Measurements from ENCODE around the gene MATN1.

MATN1 gene

DNA sequence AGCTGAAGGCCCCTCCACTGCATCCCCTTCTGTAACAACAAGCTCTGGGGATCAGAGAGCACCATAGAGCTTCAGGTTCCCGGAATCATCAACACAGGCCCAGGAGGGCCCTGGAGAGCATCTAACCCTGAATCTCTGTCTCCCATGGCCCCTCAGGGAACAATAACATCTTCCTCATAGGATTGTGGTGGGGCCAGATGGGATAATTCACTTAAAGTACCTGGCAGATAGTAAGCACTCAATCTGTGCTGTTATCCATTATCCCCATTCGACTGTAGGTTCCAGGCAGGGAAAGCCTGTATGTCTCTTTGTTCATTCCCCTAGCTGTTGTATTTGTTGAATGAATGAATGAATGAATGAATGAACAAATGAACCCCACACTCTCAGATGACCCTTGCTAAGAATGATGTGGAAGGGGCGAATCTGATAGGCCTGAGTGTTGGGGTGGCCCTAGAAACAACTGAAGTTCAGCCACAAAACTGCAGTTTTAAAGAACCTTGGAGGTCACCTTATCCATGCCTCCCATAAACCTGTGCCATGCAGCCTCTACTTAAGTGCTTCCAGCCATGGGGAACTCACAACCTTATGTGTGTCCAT, 19.7 kb upstream of the MATN1 start:
- no peak for TF ChIP-seq CTCF (IDR thresholded peaks at IDR 0.05; ENCODE audit: borderline replicate concordance, insufficient read depth, low read depth, low read length)
- no peak overlapping the region for H3K4me3 ChIP-seq (ENCODE audit: low read depth, low read length)

DNA sequence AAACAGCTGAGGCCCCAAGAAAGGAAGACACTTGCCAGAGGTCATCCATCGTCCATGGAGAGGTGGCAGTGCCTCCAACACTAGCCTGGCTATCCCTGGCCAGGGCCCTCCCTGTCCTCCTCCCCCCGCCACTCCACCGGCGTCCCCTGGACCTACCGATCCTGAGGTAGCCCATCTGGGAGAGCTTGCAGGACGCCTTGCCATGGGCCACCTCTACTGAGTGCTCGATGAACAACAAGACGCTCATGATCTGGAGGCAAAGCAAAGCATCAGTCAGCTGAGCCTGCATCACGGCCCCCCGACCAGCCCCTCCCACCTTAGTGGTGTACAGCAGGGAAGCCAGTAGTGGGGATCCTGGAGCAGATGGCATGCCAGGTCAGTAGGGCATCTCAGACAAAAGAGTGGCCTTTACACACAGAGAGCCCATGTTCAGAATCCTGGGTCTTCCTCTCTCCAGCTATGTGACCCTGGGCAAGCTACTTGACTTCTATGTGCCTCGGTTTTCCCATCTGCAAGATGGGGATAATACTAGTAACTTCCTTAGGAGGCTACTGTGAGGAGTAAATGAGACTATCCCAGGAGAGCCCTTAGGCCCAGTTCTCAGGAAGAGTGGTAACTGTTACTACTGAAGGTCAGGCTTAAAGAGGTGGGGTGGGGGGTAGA, 19.0 kb upstream of the MATN1 start:
- no peak for TF ChIP-seq CTCF (IDR thresholded peaks at IDR 0.05; ENCODE audit: borderline replicate concordance, insufficient read depth, low read depth, low read length)
- H3K4me3 ChIP-seq (ENCODE audit: low read depth, low read length), result no peak overlapping the region

DNA sequence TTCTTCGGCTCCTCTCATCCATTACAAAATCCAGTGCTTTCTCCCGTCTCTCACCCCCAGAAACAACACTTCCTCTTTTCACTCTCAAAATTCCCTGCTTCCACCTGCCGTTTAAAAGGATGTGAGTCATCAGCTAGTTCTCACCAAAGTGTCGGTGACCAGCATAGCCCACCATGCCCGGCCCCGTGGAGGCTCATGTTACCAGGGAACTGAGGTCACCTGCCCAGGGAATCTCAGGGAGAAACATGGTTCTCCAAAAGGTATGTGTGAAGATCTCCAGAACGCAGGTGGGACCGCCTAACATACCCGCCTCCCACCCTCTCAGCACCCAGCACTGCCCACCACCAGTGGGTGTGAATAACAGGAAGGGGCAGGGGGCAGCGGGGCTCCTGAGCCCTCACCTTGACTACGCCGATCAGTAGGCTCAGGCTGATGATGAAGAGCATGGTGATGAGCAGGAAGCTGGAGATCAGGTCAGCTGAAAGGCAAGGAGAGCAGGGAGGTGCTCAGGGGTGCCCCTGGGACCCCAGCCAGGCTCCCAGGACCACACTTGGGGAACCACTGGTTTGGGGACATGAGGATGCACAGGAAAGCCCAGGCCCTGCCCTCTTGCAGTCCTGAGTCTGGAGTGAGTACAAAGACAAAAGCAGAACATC, 18.0 kb upstream of the MATN1 start:
- no peak overlapping the region for H3K4me3 ChIP-seq (ENCODE audit: low read depth, low read length)
- TF ChIP-seq CTCF (IDR thresholded peaks at IDR 0.05; ENCODE audit: borderline replicate concordance, insufficient read depth, low read depth, low read length), result no peak

- H3K4me3 ChIP-seq (ENCODE audit: low read depth, low read length), result no peak overlapping the region
- TF ChIP-seq CTCF (IDR thresholded peaks at IDR 0.05; ENCODE audit: borderline replicate concordance, insufficient read depth, low read depth, low read length), result no peak
These were observed 17.2 kb upstream of the MATN1 start for GRCh38 chr1:30740251-30741238.

GRCh38 chr1:30739601-30740000, 16.2 kb upstream of the MATN1 start:
- no peak for TF ChIP-seq CTCF (IDR thresholded peaks at IDR 0.05; ENCODE audit: borderline replicate concordance, insufficient read depth, low read depth, low read length)
- H3K4me3 ChIP-seq (ENCODE audit: low read depth, low read length), result no peak overlapping the region

GRCh38 chr1:30738715-30739559, 15.6 kb upstream of the MATN1 start:
- no peak for TF ChIP-seq CTCF (IDR thresholded peaks at IDR 0.05; ENCODE audit: borderline replicate concordance, insufficient read depth, low read depth, low read length)
- no peak overlapping the region for H3K4me3 ChIP-seq (ENCODE audit: low read depth, low read length)

Measured in GM12875 (cell line).